Endothelial cell (in vitro differentiated cells): ENCODE results near the gene METTL25B. TPM values are rescaled to one million over a fixed set of nuclear protein-coding genes. Genes with fewer than 3 reads are reported as not detected.
A peak's percentile ranks its signal among the peaks of the same experiment; 100 is the strongest.

ENCODE experiments used
- DNase-seq: peaks from one replicate; pipeline ENCODE4 v3.0.0; 2021; ENCODE audit warnings: low spot score
- H3K27ac Mint-ChIP-seq: one replicate; pipeline ENCODE4 v1.8.0; 2021; ENCODE audit warnings: mixed read lengths, inconsistent platforms; ENCODE audit not compliant: unreplicated experiment
- H3K27me3 Mint-ChIP-seq: one replicate; pipeline ENCODE4 v1.8.0; 2021; ENCODE audit warnings: mild to moderate bottlenecking, moderate library complexity, mixed read lengths, inconsistent platforms; ENCODE audit not compliant: unreplicated experiment
- H3K36me3 Mint-ChIP-seq: one replicate; pipeline ENCODE4 v1.8.0; 2021; ENCODE audit warnings: mild to moderate bottlenecking, low read depth, mixed read lengths, inconsistent platforms; ENCODE audit not compliant: unreplicated experiment
- H3K4me1 Mint-ChIP-seq: one replicate; pipeline ENCODE4 v1.8.0; 2021; ENCODE audit warnings: mild to moderate bottlenecking, mixed read lengths, inconsistent platforms; ENCODE audit not compliant: unreplicated experiment
- H3K4me3 Mint-ChIP-seq: one replicate; pipeline ENCODE4 v1.8.0; 2021; ENCODE audit warnings: mild to moderate bottlenecking, mixed read lengths, inconsistent platforms; ENCODE audit not compliant: unreplicated experiment
- H3K9me3 Mint-ChIP-seq: one replicate; pipeline ENCODE4 v1.8.0; 2021; ENCODE audit warnings: mixed read lengths, inconsistent platforms; ENCODE audit not compliant: unreplicated experiment
- total RNA-seq: library from RNA; stranded (reverse); fragmentation: NEBNext Ultra II Directional; extraction: Animal tissue kit (Norgen Biotek cat#: 25700); gene quantifications from one replicate; pipeline ENCODE4 v1.2.1, GENCODE V29; 2021; ENCODE audit not compliant: unreplicated experiment
- TF ChIP-seq, protein P1 (sequence below): fragments of 200-600 bp; sonication (generic); IDR thresholded peaks from one replicate; pipeline ENCODE4 v1.5.0; 2021; ENCODE audit warnings: antibody characterized with exemption; ENCODE audit not compliant: unreplicated experiment

The METTL25B gene
- total RNA-seq, 1 donor from 2014 or later = 19.3 TPM

DNA sequence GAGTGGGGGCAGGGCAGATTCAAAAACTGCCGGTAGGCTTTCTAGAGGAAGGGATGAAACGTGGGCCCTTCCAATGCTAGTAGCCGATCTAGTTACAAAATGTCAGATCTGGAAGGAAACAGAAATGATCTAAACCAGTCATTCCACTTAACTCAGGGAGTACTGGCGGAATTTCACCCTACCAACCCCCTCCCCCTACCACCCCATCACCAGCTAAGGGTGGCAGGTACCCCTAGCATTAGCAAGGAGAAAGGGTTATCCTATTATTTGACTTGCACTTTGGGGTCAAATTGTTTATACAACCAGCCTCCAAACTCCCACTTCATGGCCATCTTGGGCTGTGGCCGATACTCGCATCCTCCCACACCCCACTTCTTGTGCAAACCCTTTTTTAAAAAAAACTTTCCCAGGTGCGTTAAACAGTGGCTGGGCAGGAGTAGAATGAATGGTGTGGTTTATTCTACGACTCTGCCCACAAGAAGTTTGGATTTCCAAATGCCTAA lies 13.3 kb downstream of the METTL25B start:
- TF ChIP-seq, protein P1, sequence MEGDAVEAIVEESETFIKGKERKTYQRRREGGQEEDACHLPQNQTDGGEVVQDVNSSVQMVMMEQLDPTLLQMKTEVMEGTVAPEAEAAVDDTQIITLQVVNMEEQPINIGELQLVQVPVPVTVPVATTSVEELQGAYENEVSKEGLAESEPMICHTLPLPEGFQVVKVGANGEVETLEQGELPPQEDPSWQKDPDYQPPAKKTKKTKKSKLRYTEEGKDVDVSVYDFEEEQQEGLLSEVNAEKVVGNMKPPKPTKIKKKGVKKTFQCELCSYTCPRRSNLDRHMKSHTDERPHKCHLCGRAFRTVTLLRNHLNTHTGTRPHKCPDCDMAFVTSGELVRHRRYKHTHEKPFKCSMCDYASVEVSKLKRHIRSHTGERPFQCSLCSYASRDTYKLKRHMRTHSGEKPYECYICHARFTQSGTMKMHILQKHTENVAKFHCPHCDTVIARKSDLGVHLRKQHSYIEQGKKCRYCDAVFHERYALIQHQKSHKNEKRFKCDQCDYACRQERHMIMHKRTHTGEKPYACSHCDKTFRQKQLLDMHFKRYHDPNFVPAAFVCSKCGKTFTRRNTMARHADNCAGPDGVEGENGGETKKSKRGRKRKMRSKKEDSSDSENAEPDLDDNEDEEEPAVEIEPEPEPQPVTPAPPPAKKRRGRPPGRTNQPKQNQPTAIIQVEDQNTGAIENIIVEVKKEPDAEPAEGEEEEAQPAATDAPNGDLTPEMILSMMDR = no peak
- peak overlapping the region; percentile 97 for H3K4me3 Mint-ChIP-seq
- no peak for DNase-seq
- no peaks in the 10 kb centered on the region for H3K9me3 Mint-ChIP-seq
- peaks cover 10% of the 10 kb centered on the region for H3K27me3 Mint-ChIP-seq
- peaks cover 33% of the 10 kb centered on the region for H3K36me3 Mint-ChIP-seq
- peaks cover 29% of the 10 kb centered on the region for H3K4me1 Mint-ChIP-seq
- peak overlapping the region; percentile 98 for H3K27ac Mint-ChIP-seq

DNA sequence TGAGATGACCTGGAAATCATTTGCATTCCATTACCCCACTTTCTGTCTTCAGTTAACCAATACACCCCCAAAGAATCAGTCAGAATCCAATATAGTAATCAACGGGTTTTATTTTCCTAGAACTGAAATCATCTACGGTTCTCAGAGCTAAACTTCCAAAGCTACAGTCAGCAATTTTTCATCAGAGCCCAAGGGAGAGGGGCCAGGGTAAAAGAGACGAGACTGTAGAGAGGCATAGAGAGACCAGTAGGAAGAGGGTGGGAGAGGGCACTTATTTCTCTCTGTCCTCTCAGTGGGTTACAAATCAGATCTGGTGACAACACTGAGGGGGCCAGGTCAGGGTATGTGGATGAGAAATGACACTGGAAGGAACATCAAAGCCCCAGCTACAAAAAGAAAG lies 13.7 kb downstream of the METTL25B start:
- peaks cover 33% of the 10 kb centered on the region for H3K36me3 Mint-ChIP-seq
- no peak for DNase-seq
- peak overlapping the region; percentile 11 for H3K4me3 Mint-ChIP-seq
- peaks cover 30% of the 10 kb centered on the region for H3K4me1 Mint-ChIP-seq
- peak overlapping the region; percentile 98 for H3K27ac Mint-ChIP-seq
- H3K9me3 Mint-ChIP-seq = no peaks in the 10 kb centered on the region
- TF ChIP-seq, protein P1 = no peak
- H3K27me3 Mint-ChIP-seq = peaks cover 11% of the 10 kb centered on the region

DNA sequence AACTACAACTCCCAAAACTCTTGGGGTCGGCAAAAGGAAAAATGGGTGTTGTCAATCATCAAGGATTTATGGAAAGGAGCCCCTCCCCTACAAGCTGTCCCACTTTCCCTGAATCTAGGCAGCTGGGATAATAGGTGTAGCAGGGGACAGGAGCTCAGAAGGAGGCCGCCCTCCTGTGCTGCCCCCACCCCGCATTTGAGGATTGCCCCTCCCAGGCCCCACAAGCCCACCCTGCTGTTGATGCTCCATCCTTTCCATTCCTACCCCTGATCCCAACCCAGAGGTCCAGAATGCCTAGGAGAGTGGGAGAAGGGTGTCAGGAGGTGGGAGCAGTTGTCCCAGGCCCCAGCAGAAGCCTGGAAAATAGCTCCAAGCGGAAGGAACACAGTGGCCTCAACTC lies 14.5 kb downstream of the METTL25B start:
- peaks cover 37% of the 10 kb centered on the region for H3K36me3 Mint-ChIP-seq
- peaks cover 36% of the 10 kb centered on the region for H3K4me1 Mint-ChIP-seq
- no peak overlapping the region for H3K4me3 Mint-ChIP-seq
- peak overlapping the region; percentile 36 for H3K27ac Mint-ChIP-seq
- H3K9me3 Mint-ChIP-seq = no peaks in the 10 kb centered on the region
- no peak for DNase-seq
- TF ChIP-seq, protein P1 = no peak
- peaks cover 17% of the 10 kb centered on the region for H3K27me3 Mint-ChIP-seq

DNA sequence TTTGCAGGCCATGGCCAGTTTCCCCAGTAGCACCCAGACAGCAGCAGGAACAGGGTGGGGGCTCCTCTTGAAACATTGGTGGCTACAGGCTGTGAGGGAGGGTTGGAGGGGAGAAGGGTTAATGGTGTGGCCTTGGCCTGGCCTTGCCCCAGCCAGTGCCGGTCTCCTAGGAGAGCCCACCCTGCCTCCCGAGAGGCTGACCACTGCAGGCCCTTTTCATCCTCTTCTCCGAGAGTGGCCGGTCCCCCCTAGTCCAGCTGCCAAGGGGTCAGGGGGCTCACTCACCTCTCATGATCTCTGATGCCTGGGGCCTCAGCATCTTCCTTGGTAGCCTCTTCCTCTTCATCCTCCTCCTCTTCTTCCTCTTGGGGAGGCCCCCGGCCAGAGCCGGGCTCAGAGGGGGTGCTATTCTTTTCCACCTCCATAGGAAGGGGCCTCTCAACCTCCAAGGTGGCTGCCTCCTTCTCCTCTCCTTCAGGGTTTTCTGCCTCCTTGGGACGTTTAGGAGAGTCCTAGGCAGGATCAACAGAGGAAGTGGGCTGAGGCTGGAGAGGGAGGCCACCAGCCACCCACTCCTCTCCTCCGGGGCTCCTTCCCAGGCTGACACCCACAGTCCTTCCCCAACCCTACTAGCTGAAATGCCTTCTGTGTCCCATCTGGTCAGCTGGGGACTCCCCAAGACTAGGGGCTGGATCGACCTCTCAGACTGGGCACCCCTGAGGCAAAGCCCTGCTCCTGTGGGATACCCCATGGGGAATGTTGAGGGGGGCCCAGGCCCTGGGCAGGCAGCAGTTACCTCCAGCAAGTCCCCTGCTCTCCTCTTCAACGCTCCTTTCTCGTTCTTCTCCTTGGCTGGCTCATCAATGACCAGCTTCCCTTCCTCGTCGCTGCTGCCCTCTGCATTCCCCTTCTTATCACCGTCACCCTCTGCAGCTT lies 15.4 kb downstream of the METTL25B start:
- Mint-ChIP-seq H3K9me3 (no peaks in the 10 kb centered on the region), H3K27me3 (peaks cover 22% of the 10 kb centered on the region), H3K4me1 (peaks cover 42% of the 10 kb centered on the region), H3K27ac (peak overlapping the region; percentile 18), H3K36me3 (peaks cover 30% of the 10 kb centered on the region), H3K4me3 (peak overlapping the region; percentile 31)
- DNase-seq = no peak
- TF ChIP-seq, protein P1 = no peak

DNA sequence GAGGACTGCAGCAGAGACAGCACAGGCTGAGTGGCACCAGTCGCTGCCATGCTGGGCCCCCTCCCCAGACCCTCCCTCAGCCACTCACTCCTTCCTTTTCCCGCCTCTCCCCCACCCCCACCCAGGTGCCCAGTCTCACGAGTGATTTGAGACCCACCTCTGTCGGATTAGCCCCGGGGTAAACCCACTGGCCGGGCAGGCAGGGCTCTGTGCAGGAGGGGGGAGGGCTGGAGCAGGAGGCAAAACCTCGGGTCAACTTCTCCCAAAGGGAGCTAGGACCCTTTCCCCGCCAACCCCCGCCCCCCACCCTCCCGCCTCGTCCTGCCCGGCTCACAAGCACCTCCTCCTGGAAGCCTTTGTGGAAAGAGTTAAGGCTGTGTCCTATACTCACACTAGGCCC lies 16.1 kb downstream of the METTL25B start:
- peaks cover 26% of the 10 kb centered on the region for H3K27me3 Mint-ChIP-seq
- TF ChIP-seq, protein P1 = no peak
- H3K36me3 Mint-ChIP-seq = peaks cover 27% of the 10 kb centered on the region
- H3K27ac Mint-ChIP-seq = no peak overlapping the region
- DNase-seq = no peak
- H3K9me3 Mint-ChIP-seq = no peaks in the 10 kb centered on the region
- peaks cover 49% of the 10 kb centered on the region for H3K4me1 Mint-ChIP-seq
- no peak overlapping the region for H3K4me3 Mint-ChIP-seq
